ENCODE data around the gene OGT. TPM values are rescaled to one million over a fixed set of nuclear protein-coding genes. Genes with fewer than 3 reads are reported as not detected.
"Not testable (repeated sequence)": the region's sequence is repeated elsewhere in the genome, so short reads cannot be mapped to it uniquely, and the experiment has no call there.

Gene OGT
- total RNA-seq, 1 experiment from 2014 or later = 174 TPM

DNA sequence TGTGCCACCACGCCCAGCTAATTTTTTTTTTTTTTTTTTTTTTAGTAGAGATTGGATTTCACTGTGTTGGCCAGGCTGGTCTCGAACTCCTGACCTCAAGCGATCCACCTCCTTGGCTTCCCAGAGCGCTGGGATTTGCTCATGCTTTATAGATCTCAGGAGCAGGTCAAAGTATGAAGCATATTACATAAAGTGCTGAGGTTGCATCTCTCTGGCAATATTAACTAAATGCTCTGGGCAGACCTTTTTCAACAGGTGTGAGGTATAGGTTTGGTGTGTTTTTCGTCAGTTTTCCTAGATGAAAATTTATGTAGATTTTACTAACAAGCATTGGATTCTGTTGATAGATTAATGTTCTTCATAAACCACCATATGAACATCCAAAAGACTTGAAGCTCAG is 26.0 kb downstream of the OGT start:
- no TSS peak for BruUV-seq (replicated peaks)
- DNase-seq (ENCODE audit: low read depth, low spot score) (no peak), ATAC-seq (no peak)
- POLR2A ChIA-PET = no interaction called here
- CTCF ChIA-PET = no interaction called here
- in situ Hi-C loops (cut with HindIII; ENCODE audit: low pct_unique_long_range_greater_than_20kb, low sequenced_read_pairs) = no loop called here
- H3K36me3 ChIP-seq (ENCODE audit: control insufficient read depth, insufficient read depth, low read length) = peaks cover 54% of the 10 kb centered on the region
- no peaks in the 10 kb centered on the region for H3K27me3 ChIP-seq (ENCODE audit: control insufficient read depth, insufficient read depth, low read length)
- intact Hi-C loops (cut with micrococcal nuclease; ENCODE audit: unreplicated experiment) = no loop called here
- no peak overlapping the region for H3K27ac ChIP-seq (ENCODE audit: low read length)
- H3K4me3 ChIP-seq (ENCODE audit: low read depth in 2 of 2, low read length in 2 of 2) = no peak overlapping the region
- H3K4me1 ChIP-seq (ENCODE audit: control insufficient read depth, insufficient read depth, low read length) = no peaks in the 10 kb centered on the region
- H3K9me3 ChIP-seq (ENCODE audit: control insufficient read depth, insufficient read depth, low read depth, low read length) = no peaks in the 10 kb centered on the region
- TF ChIP-seq POLR2AphosphoS5 (IDR thresholded peaks at IDR 0.05; ENCODE audit: low read depth, low read length) = no peak
- TF ChIP-seq, protein P1, sequence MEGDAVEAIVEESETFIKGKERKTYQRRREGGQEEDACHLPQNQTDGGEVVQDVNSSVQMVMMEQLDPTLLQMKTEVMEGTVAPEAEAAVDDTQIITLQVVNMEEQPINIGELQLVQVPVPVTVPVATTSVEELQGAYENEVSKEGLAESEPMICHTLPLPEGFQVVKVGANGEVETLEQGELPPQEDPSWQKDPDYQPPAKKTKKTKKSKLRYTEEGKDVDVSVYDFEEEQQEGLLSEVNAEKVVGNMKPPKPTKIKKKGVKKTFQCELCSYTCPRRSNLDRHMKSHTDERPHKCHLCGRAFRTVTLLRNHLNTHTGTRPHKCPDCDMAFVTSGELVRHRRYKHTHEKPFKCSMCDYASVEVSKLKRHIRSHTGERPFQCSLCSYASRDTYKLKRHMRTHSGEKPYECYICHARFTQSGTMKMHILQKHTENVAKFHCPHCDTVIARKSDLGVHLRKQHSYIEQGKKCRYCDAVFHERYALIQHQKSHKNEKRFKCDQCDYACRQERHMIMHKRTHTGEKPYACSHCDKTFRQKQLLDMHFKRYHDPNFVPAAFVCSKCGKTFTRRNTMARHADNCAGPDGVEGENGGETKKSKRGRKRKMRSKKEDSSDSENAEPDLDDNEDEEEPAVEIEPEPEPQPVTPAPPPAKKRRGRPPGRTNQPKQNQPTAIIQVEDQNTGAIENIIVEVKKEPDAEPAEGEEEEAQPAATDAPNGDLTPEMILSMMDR (IDR thresholded peaks at IDR 0.05) = no peak
- no peak for TF ChIP-seq TCF7L2 (IDR thresholded peaks at IDR 0.05; ENCODE audit: low read depth, low read length)
- TF ChIP-seq, protein P2, sequence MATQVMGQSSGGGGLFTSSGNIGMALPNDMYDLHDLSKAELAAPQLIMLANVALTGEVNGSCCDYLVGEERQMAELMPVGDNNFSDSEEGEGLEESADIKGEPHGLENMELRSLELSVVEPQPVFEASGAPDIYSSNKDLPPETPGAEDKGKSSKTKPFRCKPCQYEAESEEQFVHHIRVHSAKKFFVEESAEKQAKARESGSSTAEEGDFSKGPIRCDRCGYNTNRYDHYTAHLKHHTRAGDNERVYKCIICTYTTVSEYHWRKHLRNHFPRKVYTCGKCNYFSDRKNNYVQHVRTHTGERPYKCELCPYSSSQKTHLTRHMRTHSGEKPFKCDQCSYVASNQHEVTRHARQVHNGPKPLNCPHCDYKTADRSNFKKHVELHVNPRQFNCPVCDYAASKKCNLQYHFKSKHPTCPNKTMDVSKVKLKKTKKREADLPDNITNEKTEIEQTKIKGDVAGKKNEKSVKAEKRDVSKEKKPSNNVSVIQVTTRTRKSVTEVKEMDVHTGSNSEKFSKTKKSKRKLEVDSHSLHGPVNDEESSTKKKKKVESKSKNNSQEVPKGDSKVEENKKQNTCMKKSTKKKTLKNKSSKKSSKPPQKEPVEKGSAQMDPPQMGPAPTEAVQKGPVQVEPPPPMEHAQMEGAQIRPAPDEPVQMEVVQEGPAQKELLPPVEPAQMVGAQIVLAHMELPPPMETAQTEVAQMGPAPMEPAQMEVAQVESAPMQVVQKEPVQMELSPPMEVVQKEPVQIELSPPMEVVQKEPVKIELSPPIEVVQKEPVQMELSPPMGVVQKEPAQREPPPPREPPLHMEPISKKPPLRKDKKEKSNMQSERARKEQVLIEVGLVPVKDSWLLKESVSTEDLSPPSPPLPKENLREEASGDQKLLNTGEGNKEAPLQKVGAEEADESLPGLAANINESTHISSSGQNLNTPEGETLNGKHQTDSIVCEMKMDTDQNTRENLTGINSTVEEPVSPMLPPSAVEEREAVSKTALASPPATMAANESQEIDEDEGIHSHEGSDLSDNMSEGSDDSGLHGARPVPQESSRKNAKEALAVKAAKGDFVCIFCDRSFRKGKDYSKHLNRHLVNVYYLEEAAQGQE (IDR thresholded peaks at IDR 0.05; ENCODE audit: insufficient read depth in 1 of 2, low read depth in 2 of 2, low read length in 1 of 2) = no peak
- no peak for TF ChIP-seq SIN3A (IDR thresholded peaks at IDR 0.05; ENCODE audit: borderline replicate concordance, insufficient read depth, low read depth, low read length)

DNA sequence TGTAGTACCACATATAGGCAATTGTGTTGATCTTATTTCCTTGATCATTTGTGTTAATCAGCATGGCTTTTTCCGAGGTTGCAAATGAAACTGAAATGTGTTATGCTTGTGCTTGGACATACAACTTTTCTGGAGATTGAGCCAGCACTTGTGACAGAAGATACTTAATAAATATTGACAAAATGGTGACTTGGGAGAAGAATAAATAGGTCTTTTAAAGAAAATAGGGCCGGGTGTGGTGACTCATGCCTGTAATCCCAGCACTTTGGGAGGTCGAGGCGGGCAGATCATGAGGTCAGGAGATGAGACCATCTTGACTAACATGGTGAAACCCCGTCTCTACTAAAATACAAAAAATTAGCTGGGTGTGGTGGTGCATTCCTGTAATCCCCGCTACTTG is 26.9 kb downstream of the OGT start:
- DNase-seq (ENCODE audit: low read depth, low spot score); H3K27me3 ChIP-seq (ENCODE audit: control insufficient read depth, insufficient read depth, low read length); POLR2A ChIA-PET; in situ Hi-C loops (cut with HindIII; ENCODE audit: low pct_unique_long_range_greater_than_20kb, low sequenced_read_pairs); intact Hi-C loops (cut with micrococcal nuclease; ENCODE audit: unreplicated experiment); BruUV-seq (replicated peaks); H3K9me3 ChIP-seq (ENCODE audit: control insufficient read depth, insufficient read depth, low read depth, low read length); H3K4me3 ChIP-seq (ENCODE audit: low read depth in 2 of 2, low read length in 2 of 2); H3K27ac ChIP-seq (ENCODE audit: low read length); ATAC-seq; H3K4me1 ChIP-seq (ENCODE audit: control insufficient read depth, insufficient read depth, low read length): not testable (repeated sequence)
- H3K36me3 ChIP-seq (ENCODE audit: control insufficient read depth, insufficient read depth, low read length) = peaks cover 55% of the 10 kb centered on the region
- CTCF ChIA-PET = interaction anchor here (0.7 kb wide), 1 partner anchor 743 kb away, joined by 14 read pairs; no protein-coding TSS in a partner anchor

DNA sequence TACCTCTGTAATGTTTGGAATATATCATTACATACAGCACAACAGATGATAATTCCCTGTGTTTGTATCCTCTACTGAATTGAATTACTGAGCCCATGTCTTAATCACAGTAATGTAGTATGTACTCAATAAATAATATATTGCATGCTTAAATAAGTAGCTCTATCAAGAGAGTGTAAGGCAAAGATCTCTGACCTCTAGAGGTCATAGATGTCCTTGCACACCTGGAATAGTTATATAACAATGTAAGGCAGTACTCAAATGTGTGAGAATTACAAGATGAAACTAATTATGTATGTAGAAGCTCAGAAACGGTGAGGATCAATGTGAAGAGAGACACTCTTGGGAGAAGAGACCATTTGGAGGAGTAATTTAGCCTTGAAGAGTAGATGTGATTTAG is 31.0 kb downstream of the OGT start:
- CTCF ChIA-PET = interaction anchor here (0.5 kb wide), 1 partner anchor 52 kb away, joined by 4 read pairs; no protein-coding TSS in a partner anchor
- in situ Hi-C loops (cut with HindIII; ENCODE audit: low pct_unique_long_range_greater_than_20kb, low sequenced_read_pairs) = no loop called here
- ATAC-seq (no peak), DNase-seq (ENCODE audit: low read depth, low spot score) (no peak)
- Histone ChIP-seq H3K9me3 (ENCODE audit: control insufficient read depth, insufficient read depth, low read depth, low read length) (no peaks in the 10 kb centered on the region), H3K4me3 (ENCODE audit: low read depth in 2 of 2, low read length in 2 of 2) (no peak overlapping the region), H3K27ac (ENCODE audit: low read length) (no peak overlapping the region), H3K36me3 (ENCODE audit: control insufficient read depth, insufficient read depth, low read length) (peaks cover 51% of the 10 kb centered on the region), H3K4me1 (ENCODE audit: control insufficient read depth, insufficient read depth, low read length) (no peaks in the 10 kb centered on the region), H3K27me3 (ENCODE audit: control insufficient read depth, insufficient read depth, low read length) (no peaks in the 10 kb centered on the region)
- POLR2A ChIA-PET = no interaction called here
- BruUV-seq (replicated peaks) = no TSS peak
- no peak for TF ChIP-seq POLR2AphosphoS5 (IDR thresholded peaks at IDR 0.05; ENCODE audit: low read depth, low read length)
- TF ChIP-seq, protein P1 (IDR thresholded peaks at IDR 0.05) = no peak
- intact Hi-C loops (cut with micrococcal nuclease; ENCODE audit: unreplicated experiment) = no loop called here

All from Panc1 (cell line).